Frontal cortex (tissue), 4 donors: ENCODE data around the gene IDH3A. TPM values are rescaled to one million over a fixed set of nuclear protein-coding genes. Genes with fewer than 3 reads are reported as not detected.

Source experiments
- DNase-seq, 2 donors: peaks; one replicate each; pipeline ENCODE4 v3.0.0; 2012; ENCODE audit warnings: low spot score in 2 of 2
- FAIRE-seq: peaks from 2 replicates; lab custom pipeline; 2012; peaks lifted over from hg19 to GRCh38; lab: Jason Lieb, UNC
- total RNA-seq: library from RNA; depleted of rRNA; stranded (reverse); fragments of >200 nt; gene quantifications from one replicate; pipeline ENCODE4 v1.2.3, GENCODE V29; 2014
- donor health status: control.
- donor health status: control.
- donor health status: control.

The IDH3A gene
- total RNA-seq, 1 donor from 2014 or later = 46.1 TPM

DNA sequence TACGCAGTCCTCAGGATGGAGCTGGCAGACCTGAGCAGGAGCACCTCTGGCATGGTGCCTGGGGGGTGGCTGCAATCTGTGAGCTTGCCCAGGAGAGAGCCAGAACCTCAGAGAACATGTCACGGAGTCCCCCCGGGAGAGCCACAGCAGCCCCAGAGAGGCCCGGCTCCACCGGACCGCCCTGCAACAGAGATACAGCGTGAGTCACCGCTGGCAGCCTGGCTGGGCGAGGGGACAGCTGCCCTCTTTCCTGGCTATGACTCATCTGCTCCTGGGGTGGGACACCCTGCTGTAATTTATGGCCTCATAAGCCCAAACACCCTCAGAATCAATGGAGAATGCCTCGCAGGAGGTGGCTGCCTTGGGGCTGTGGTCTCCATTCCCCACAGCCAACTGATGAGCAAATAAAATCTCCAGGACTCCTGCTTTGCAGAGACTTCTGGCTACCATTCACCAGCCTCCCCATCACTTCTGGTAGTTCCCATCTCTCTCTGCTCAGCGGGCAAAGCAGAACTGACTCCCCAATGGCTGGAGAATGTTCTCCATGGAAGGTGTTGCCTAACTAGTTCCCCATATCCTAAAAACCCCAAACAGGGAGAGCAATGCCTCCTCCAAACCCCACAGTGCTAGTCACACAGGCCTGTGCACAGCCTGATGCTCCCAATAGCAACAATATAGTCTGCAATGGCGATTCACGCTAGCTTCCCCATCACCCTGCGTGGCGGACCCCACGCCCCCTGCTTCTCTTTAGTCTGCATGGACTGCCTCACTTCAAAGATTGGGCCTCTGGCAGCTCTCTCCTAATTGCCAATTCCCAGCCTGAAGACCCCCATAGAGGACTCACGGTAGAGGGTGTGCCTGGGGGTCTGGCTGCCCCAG, 63.6 kb downstream of the IDH3A start:
- FAIRE-seq (no peak), DNase-seq (peak in 1 of 2 donors; percentile 65)

DNA sequence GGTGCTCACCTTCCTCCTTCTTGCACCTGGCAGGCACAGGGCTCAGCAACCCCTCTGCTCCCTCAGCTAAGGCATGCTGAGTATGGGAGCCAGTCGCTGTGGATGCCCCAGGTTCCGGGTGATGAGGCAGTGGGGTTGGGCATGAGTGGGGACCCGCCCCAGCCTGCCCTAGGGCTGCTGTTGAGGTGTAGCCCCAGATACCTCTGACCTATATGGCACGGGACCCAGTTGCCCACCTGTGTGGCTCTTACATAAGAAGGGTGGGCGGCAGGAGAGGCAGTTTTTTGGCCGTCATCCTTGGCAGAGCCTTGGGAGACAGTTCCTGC, 64.2 kb downstream of the IDH3A start:
- DNase-seq = no peak
- no peak for FAIRE-seq

DNA sequence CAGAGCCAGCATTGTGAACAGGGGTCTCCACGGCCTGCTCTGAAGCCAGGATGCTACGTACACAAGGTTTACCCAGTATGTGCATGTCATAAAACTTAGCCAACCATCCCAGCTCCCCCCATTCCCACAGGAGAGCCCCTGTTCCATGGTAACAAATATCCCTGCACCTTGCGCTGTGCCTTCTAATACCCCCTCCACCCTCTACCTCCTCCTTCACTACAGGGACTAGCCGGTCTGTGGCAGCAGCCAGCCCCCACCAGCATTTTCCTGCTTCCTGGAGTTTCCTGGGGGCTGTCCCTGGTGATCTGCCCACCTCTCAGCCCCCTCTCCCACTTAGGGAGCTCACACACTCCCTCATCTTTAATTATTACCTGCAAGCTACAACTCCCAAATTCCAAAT, 64.8 kb downstream of the IDH3A start:
- FAIRE-seq = no peak
- DNase-seq = no peak

DNA sequence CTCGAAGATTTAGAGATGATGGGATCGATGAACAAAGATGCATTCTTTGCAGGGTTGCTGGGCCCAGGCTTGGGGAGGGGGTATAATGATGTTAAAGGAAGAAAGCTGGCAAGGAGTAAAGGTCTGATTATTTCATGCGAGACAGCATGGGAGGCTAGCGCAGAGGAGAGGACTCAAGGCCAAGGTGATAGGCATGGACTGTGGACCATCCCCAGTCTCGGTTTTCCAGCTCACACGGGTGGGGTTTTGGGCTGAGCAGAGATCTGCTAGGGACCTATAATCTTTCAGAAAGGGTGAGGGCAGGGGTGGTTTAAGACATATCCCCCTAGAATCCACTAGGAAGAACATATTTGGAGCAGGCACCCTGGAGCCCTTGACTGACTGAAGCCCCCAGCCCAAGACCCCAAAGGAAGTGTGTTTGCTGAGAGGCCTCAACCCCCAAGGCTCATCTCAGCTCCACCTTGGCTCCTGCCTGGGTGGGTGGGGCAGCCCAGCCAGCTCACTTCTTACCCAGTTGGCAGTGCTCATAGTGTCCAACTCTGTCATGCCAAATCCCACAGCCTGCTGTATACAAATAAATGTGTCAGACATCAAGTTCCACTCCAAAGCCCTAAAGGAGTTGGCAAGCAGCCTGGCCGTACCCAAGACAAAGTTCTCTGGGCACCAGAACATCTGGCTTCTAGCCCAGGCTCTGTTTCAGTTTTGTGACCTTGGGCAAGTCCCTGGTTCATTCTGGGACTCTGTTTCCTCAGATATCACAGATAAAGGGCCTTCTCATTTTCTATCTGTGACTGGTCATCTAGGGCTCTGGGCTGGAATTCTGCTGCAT, 67.3 kb downstream of the IDH3A start:
- DNase-seq (no peak), FAIRE-seq (no peak)

DNA sequence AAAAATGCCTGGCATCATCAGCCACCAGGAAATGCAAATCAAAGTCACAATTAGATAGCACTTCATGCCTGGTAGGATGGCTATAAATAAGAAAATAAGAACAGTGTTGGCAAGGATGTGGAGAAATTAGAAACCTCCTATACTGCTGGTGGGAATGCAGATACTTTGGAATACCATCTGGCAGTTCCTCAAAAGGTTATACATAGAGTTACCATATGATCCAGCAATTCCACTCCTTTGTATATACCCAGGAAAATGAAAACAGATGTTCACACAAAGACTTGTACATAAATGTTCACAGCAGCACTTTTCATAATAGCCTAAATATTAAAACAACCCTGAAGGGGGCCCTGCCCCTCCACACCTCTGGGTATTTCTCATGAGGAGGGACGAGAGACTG, 71.6 kb downstream of the IDH3A start:
- FAIRE-seq = no peak

More for the DNA sequence above, 71.6 kb downstream of the IDH3A start:
- no peak for DNase-seq

Other genes starting within 250 kb of the IDH3A start
- gene TBC1D2B, start 71.7 kb upstream of the IDH3A start, total RNA-seq = 10.6 TPM
- gene SH2D7, start 56.8 kb upstream of the IDH3A start, total RNA-seq = not detected
- gene CIB2, start 17.9 kb upstream of the IDH3A start, total RNA-seq = 25.7 TPM
- gene ACSBG1, start 85.2 kb downstream of the IDH3A start, total RNA-seq = 2.9 TPM
- gene DNAJA4, start 115.2 kb downstream of the IDH3A start, total RNA-seq = 29.8 TPM
- 53.0 TPM for gene SKIC8, start 150.2 kb downstream of the IDH3A start, total RNA-seq
- 13.9 TPM for gene CRABP1, start 191.0 kb downstream of the IDH3A start, total RNA-seq